ENCODE results near the gene MICAL1. TPM values are rescaled to one million over a fixed set of nuclear protein-coding genes. Genes with fewer than 3 reads are reported as not detected.

MICAL1 gene
- total RNA-seq, 1 experiment from 2014 or later, result 23.2 TPM

- H3K27ac Mint-ChIP-seq (ENCODE audit: low read depth, unreplicated experiment), result no peak overlapping the region
- H3K27me3 Mint-ChIP-seq (ENCODE audit: insufficient read depth, unreplicated experiment), result no peaks in the 10 kb centered on the region
- ChIA-PET CTCF (interaction anchor here (0.6 to 1.5 kb wide), 3 partner anchors 9 to 940 kb away, joined by 3 to 5 read pairs (median 3); partner anchors contain the start of genes PPIL6 and SMPD2), POLR2A (interaction anchor here (1.3 to 2.9 kb wide), 2 partner anchors 10 to 67 kb away, joined by 7 to 11 read pairs; partner anchors contain the start of genes CD164, PPIL6 and SMPD2)
- TF ChIP-seq, protein P1, sequence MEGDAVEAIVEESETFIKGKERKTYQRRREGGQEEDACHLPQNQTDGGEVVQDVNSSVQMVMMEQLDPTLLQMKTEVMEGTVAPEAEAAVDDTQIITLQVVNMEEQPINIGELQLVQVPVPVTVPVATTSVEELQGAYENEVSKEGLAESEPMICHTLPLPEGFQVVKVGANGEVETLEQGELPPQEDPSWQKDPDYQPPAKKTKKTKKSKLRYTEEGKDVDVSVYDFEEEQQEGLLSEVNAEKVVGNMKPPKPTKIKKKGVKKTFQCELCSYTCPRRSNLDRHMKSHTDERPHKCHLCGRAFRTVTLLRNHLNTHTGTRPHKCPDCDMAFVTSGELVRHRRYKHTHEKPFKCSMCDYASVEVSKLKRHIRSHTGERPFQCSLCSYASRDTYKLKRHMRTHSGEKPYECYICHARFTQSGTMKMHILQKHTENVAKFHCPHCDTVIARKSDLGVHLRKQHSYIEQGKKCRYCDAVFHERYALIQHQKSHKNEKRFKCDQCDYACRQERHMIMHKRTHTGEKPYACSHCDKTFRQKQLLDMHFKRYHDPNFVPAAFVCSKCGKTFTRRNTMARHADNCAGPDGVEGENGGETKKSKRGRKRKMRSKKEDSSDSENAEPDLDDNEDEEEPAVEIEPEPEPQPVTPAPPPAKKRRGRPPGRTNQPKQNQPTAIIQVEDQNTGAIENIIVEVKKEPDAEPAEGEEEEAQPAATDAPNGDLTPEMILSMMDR (IDR thresholded peaks at IDR 0.05; ENCODE audit: unreplicated experiment), result no peak
- no peaks in the 10 kb centered on the region for H3K9me3 Mint-ChIP-seq (ENCODE audit: unreplicated experiment)
- BruUV-seq (replicated peaks), result no TSS peak
- no peak overlapping the region for H3K4me3 Mint-ChIP-seq (ENCODE audit: unreplicated experiment)
- intact Hi-C loops (cut with micrococcal nuclease), result no loop called here
- no peaks in the 10 kb centered on the region for H3K4me1 Mint-ChIP-seq (ENCODE audit: insufficient read depth, unreplicated experiment)
- no peak for DNase-seq (ENCODE audit: unreplicated experiment)
- H3K36me3 Mint-ChIP-seq (ENCODE audit: insufficient read depth, unreplicated experiment), result peaks cover 20% of the 10 kb centered on the region
These were observed 4.8 kb downstream of the MICAL1 start for GRCh38 chr6:109450801-109451200.

- ChIA-PET CTCF (interaction anchor here (0.7 to 1.5 kb wide), 2 partner anchors 8 to 941 kb away, joined by 3 to 5 read pairs; partner anchors contain the start of genes PPIL6 and SMPD2), POLR2A (interaction anchor here (1.3 to 2.9 kb wide), 2 partner anchors 9 to 67 kb away, joined by 7 to 11 read pairs; partner anchors contain the start of genes CD164, PPIL6 and SMPD2)
- H3K4me3 Mint-ChIP-seq (ENCODE audit: unreplicated experiment), result no peak overlapping the region
- TF ChIP-seq, protein P1 (IDR thresholded peaks at IDR 0.05; ENCODE audit: unreplicated experiment), result no peak
- H3K27ac Mint-ChIP-seq (ENCODE audit: low read depth, unreplicated experiment), result no peak overlapping the region
- peaks cover 26% of the 10 kb centered on the region for H3K36me3 Mint-ChIP-seq (ENCODE audit: insufficient read depth, unreplicated experiment)
- H3K9me3 Mint-ChIP-seq (ENCODE audit: unreplicated experiment), result no peaks in the 10 kb centered on the region
- no peaks in the 10 kb centered on the region for H3K27me3 Mint-ChIP-seq (ENCODE audit: insufficient read depth, unreplicated experiment)
- no peaks in the 10 kb centered on the region for H3K4me1 Mint-ChIP-seq (ENCODE audit: insufficient read depth, unreplicated experiment)
- DNase-seq (ENCODE audit: unreplicated experiment), result no peak
- no TSS peak for BruUV-seq (replicated peaks)
- intact Hi-C loops (cut with micrococcal nuclease), result no loop called here
These were observed 5.5 kb downstream of the MICAL1 start for GRCh38 chr6:109449795-109450673.

- no peak for DNase-seq (ENCODE audit: unreplicated experiment)
- BruUV-seq (replicated peaks), result no TSS peak
- Mint-ChIP-seq H3K27me3 (ENCODE audit: insufficient read depth, unreplicated experiment) (no peaks in the 10 kb centered on the region), H3K27ac (ENCODE audit: low read depth, unreplicated experiment) (no peak overlapping the region), H3K4me3 (ENCODE audit: unreplicated experiment) (no peak overlapping the region), H3K9me3 (ENCODE audit: unreplicated experiment) (no peaks in the 10 kb centered on the region), H3K36me3 (ENCODE audit: insufficient read depth, unreplicated experiment) (peaks cover 27% of the 10 kb centered on the region), H3K4me1 (ENCODE audit: insufficient read depth, unreplicated experiment) (no peaks in the 10 kb centered on the region)
- CTCF ChIA-PET, result interaction anchor here (0.7 to 1.5 kb wide), 2 partner anchors 8 kb away, joined by 3 to 5 read pairs; partner anchors contain the start of genes PPIL6 and SMPD2
- TF ChIP-seq, protein P1 (IDR thresholded peaks at IDR 0.05; ENCODE audit: unreplicated experiment), result no peak
- POLR2A ChIA-PET, result interaction anchor here (1.0 to 2.9 kb wide), 3 partner anchors 11 to 66 kb away, joined by 3 to 11 read pairs (median 10); partner anchors contain the start of gene CD164
- intact Hi-C loops (cut with micrococcal nuclease), result no loop called here
These were observed 6.3 kb downstream of the MICAL1 start for GRCh38 chr6:109449064-109449794.

All from MCF 10A (cell line).